ENCODE measurements around the gene FSCN2.

DNA sequence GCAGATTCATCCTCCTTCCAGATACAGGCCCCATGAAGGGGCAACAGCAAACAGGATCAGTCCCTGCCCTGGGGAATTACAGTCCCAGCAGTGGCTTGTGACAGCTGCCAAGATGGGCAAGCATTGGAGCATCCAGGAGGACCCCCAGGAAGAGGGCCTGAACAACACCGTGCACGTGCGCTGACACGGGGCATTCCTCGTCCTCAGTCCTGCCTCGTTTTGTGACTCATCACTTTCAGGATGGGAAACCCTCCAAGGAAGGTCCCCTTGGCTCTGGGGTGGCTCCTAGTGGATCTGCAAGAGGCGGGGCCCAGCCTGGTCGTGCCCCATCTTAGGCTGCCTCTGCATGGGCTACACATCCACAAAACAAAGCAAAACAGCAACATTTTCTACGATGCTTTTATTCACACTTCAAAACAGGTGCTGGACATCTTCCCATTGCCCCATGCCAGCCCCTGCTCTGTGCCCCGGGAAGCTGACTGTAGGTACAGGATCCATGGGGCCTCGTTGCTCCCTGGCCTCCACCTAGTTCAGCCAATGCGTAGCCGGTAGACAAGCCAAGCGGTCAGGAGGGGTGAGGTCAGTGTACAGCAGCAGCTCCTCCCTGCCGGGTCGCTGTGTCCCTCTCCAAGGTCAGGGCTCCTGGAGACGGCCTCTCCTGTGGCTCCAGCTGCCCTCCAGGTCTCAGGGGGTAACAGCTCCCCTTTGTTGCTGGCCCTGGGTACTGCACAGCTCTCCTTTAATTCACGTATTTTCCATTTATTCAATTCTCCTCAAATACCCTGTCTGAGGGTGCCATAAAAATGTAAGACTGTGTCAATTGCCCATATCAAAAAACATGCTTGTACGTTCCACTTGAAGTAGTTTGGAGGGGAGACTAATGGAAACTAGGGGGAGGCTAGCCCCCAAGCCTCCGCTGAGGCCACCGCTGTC lies 47.8 kb upstream of the FSCN2 start:
- TF ChIP-seq, protein P1, sequence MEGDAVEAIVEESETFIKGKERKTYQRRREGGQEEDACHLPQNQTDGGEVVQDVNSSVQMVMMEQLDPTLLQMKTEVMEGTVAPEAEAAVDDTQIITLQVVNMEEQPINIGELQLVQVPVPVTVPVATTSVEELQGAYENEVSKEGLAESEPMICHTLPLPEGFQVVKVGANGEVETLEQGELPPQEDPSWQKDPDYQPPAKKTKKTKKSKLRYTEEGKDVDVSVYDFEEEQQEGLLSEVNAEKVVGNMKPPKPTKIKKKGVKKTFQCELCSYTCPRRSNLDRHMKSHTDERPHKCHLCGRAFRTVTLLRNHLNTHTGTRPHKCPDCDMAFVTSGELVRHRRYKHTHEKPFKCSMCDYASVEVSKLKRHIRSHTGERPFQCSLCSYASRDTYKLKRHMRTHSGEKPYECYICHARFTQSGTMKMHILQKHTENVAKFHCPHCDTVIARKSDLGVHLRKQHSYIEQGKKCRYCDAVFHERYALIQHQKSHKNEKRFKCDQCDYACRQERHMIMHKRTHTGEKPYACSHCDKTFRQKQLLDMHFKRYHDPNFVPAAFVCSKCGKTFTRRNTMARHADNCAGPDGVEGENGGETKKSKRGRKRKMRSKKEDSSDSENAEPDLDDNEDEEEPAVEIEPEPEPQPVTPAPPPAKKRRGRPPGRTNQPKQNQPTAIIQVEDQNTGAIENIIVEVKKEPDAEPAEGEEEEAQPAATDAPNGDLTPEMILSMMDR (IDR thresholded peaks at IDR 0.05): no peak
- TF ChIP-seq POLR2A (IDR thresholded peaks at IDR 0.05): no peak
- TF ChIP-seq EP300 (IDR thresholded peaks at IDR 0.05): no peak
